Measurements from ENCODE around the gene RPGRIP1L. TPM values are rescaled to one million over a fixed set of nuclear protein-coding genes. Genes with fewer than 3 reads are reported as not detected.

The RPGRIP1L gene
- total RNA-seq, 1 experiment from 2014 or later = 10.3 TPM

GRCh38 chr16:53732296-53732929 is 28.8 kb upstream of the RPGRIP1L start:
- CTCF ChIA-PET = no interaction called here
- H3K9me2 ChIP-seq (ENCODE audit: insufficient read depth) = no peaks in the 10 kb centered on the region
- ATAC-seq (no peak), DNase-seq (ENCODE audit: low read depth, low spot score) (no peak)
- no TSS peak for BruUV-seq (replicated peaks)
- H2AFZ ChIP-seq (ENCODE audit: low read depth, low read length, poor library complexity, severe bottlenecking) = no peak overlapping the region
- H3K36me3 ChIP-seq (ENCODE audit: control insufficient read depth in 1 of 2, insufficient read depth in 2 of 2, low read length in 2 of 2) = no peaks in the 10 kb centered on the region
- POLR2A ChIA-PET = interaction anchor here (0.9 kb wide), 1 partner anchor 282 kb away, joined by 3 read pairs; no protein-coding TSS in a partner anchor
- H3K4me2 ChIP-seq (ENCODE audit: low read length) = no peak overlapping the region
- H3K27ac ChIP-seq (ENCODE audit: low read depth, low read length) = no peak overlapping the region
- H3K4me3 ChIP-seq (replicated peaks in 1 of 2; ENCODE audit: low read depth in 1 of 2, low read length in 2 of 2) = no peak overlapping the region
- no peaks in the 10 kb centered on the region for H4K20me1 ChIP-seq (ENCODE audit: insufficient read depth)
- H3K4me1 ChIP-seq (ENCODE audit: control insufficient read depth in 1 of 2, insufficient read depth in 2 of 2, low read length in 2 of 2) = no peaks in the 10 kb centered on the region
- H3K27me3 ChIP-seq (ENCODE audit: insufficient read depth, low read length) = no peaks in the 10 kb centered on the region
- peaks cover 9% of the 10 kb centered on the region for H3K79me2 ChIP-seq (ENCODE audit: insufficient read depth, low read length)
- no peaks in the 10 kb centered on the region for H3K9me3 ChIP-seq (ENCODE audit: control insufficient read depth in 1 of 2, insufficient read depth in 1 of 2, low read depth in 1 of 2, low read length in 2 of 2)
- TF ChIP-seq ATF3 (IDR thresholded peaks at IDR 0.05) (no peak), RAD21 (IDR thresholded peaks at IDR 0.05; ENCODE audit: low read depth) (no peak), REST (IDR thresholded peaks at IDR 0.05; ENCODE audit: low read depth) (no peak), SRF (IDR thresholded peaks at IDR 0.05; ENCODE audit: low read depth) (no peak), EZH2 (IDR thresholded peaks at IDR 0.05) (no peak), SP1 (IDR thresholded peaks at IDR 0.05; ENCODE audit: low read depth) (no peak), ELF1 (IDR thresholded peaks at IDR 0.05; ENCODE audit: borderline replicate concordance, low read depth) (no peak), MAX (IDR thresholded peaks at IDR 0.05) (no peak), TCF7L2 (IDR thresholded peaks at IDR 0.05; ENCODE audit: borderline replicate concordance, extremely low read depth, insufficient read depth, insufficient read length) (no peak), JUND (IDR thresholded peaks at IDR 0.05) (no peak), YY1 (IDR thresholded peaks at IDR 0.05; ENCODE audit: extremely low read depth, insufficient replicate concordance, low read depth, low read length) (no peak), POLR2AphosphoS5 (IDR thresholded peaks at IDR 0.05; ENCODE audit: low read depth, low read length) (no peak), EZH2phosphoT487 (IDR thresholded peaks at IDR 0.05; ENCODE audit: borderline replicate concordance) (no peak), POLR2A (IDR thresholded peaks at IDR 0.05; ENCODE audit: borderline replicate concordance, extremely low read depth, insufficient read depth, insufficient read length) (no peak)
- RAD21 ChIA-PET (ENCODE audit: low non-redundant PET in 1 of 2, low total read pairs in 2 of 2, uncharacterized antibody in 2 of 2, unreplicated experiment in 2 of 2) = no interaction called here
- intact Hi-C loops (cut with micrococcal nuclease) = no loop called here
- no peak overlapping the region for H3K9ac ChIP-seq (ENCODE audit: low read length)

All from HCT116 (cell line).